H9 (cell line): ENCODE results near the gene CENPL. TPM values are rescaled to one million over a fixed set of nuclear protein-coding genes. Genes with fewer than 3 reads are reported as not detected.

Source experiments
- DNase-seq: peaks from one replicate; pipeline ENCODE4 v3.0.0-alpha.2; 2017
- H2AFZ ChIP-seq: one replicate; pipeline ENCODE4 v1.6.1; 2013; ENCODE audit warnings: mild to moderate bottlenecking, low read length, control low read depth, moderate library complexity
- H2AK5ac ChIP-seq: 2 replicates; pipeline ENCODE4 v1.6.1; 2013; ENCODE audit warnings: low read length, control low read depth, mixed read lengths; ENCODE audit not compliant: insufficient read length
- H2BK120ac ChIP-seq: one replicate; pipeline ENCODE4 v1.6.1; 2013; ENCODE audit warnings: low read depth, mild to moderate bottlenecking, low read length, control low read depth, inconsistent platforms; ENCODE audit not compliant: poor library complexity, severe bottlenecking
- H2BK12ac ChIP-seq: 2 replicates; pipeline ENCODE4 v1.6.1; 2013; ENCODE audit warnings: low read length, control low read depth, mixed read lengths, low read depth; ENCODE audit not compliant: insufficient read length
- H2BK15ac ChIP-seq: 2 replicates; pipeline ENCODE4 v1.6.1; 2013; ENCODE audit warnings: low read depth, low read length, control low read depth
- H2BK20ac ChIP-seq: one replicate; pipeline ENCODE4 v1.6.1; 2013; ENCODE audit warnings: low read depth, mild to moderate bottlenecking, low read length, control low read depth, inconsistent platforms; ENCODE audit not compliant: poor library complexity, severe bottlenecking
- H2BK5ac ChIP-seq: 2 replicates; pipeline ENCODE4 v1.6.1; 2013; ENCODE audit warnings: low read length, control low read depth, mixed read lengths; ENCODE audit not compliant: insufficient read length
- H3K14ac ChIP-seq: 2 replicates; pipeline ENCODE4 v1.6.1; 2013; ENCODE audit warnings: low read length, control low read depth; ENCODE audit not compliant: insufficient read depth
- H3K18ac ChIP-seq: 2 replicates; pipeline ENCODE4 v1.6.1; 2013; ENCODE audit warnings: low read depth, mild to moderate bottlenecking, mixed read lengths, low read length, control low read depth; ENCODE audit not compliant: insufficient read length
- H3K23ac ChIP-seq: 2 replicates; pipeline ENCODE4 v1.6.1; 2013; ENCODE audit warnings: low read length, control low read depth, mixed read lengths, low read depth; ENCODE audit not compliant: insufficient read length
- H3K23me2 ChIP-seq: 2 replicates; pipeline ENCODE4 v1.6.1; 2013; ENCODE audit warnings: low read depth, mild to moderate bottlenecking, mixed read lengths, low read length, control low read depth; ENCODE audit not compliant: insufficient read length, poor library complexity, severe bottlenecking
- H3K27ac ChIP-seq: 2 replicates; pipeline ENCODE4 v1.5.1; 2013; ENCODE audit warnings: low read length, control low read depth, mixed read lengths, low read depth; ENCODE audit not compliant: insufficient read length
- H3K27me3 ChIP-seq: 2 replicates; pipeline ENCODE4 v1.6.1; 2013; ENCODE audit warnings: low read length, control low read depth, inconsistent platforms; ENCODE audit not compliant: insufficient read depth
- H3K4ac ChIP-seq: 2 replicates; pipeline ENCODE4 v1.6.1; 2013; ENCODE audit warnings: low read depth, mild to moderate bottlenecking, control low read depth, inconsistent platforms, low read length, moderate library complexity
- H3K4me1 ChIP-seq: 2 replicates; pipeline ENCODE4 v1.6.1; 2013; ENCODE audit warnings: low read length, control low read depth, inconsistent platforms; ENCODE audit not compliant: insufficient read depth
- H3K4me2 ChIP-seq: 2 replicates; pipeline ENCODE4 v1.6.1; 2013; ENCODE audit warnings: low read length, control low read depth, mixed read lengths; ENCODE audit not compliant: insufficient read length, insufficient read depth
- H3K56ac ChIP-seq: 2 replicates; pipeline ENCODE4 v1.6.1; 2013; ENCODE audit warnings: low read depth, mild to moderate bottlenecking, mixed read lengths, low read length, control low read depth; ENCODE audit not compliant: insufficient read length
- H3K79me1 ChIP-seq: 2 replicates; pipeline ENCODE4 v1.6.1; 2013; ENCODE audit warnings: low read depth, mild to moderate bottlenecking, moderate library complexity, low read length, control low read depth, inconsistent platforms; ENCODE audit not compliant: insufficient read depth, poor library complexity, severe bottlenecking
- H3K79me2 ChIP-seq: 2 replicates; pipeline ENCODE4 v1.6.1; 2013; ENCODE audit warnings: low read length, control low read depth, inconsistent platforms; ENCODE audit not compliant: insufficient read depth
- H3K9ac ChIP-seq: 2 replicates; pipeline ENCODE4 v1.6.1; 2013; ENCODE audit warnings: low read length, control low read depth, mixed read lengths; ENCODE audit not compliant: insufficient read length; ENCODE audit errors: extremely low read depth
- H3K9me3 ChIP-seq: one replicate; pipeline ENCODE4 v1.6.1; 2013; ENCODE audit warnings: low read depth, low read length, inconsistent platforms; ENCODE audit not compliant: control insufficient read depth
- H3T11ph ChIP-seq: one replicate; pipeline ENCODE4 v1.6.1; 2013; ENCODE audit warnings: mild to moderate bottlenecking, low read length, control low read depth, inconsistent platforms
- H4K20me1 ChIP-seq: one replicate; pipeline ENCODE4 v1.6.1; 2013; ENCODE audit not compliant: control insufficient read depth, insufficient read length, insufficient read depth
- H4K5ac ChIP-seq: 2 replicates; pipeline ENCODE4 v1.6.1; 2013; ENCODE audit warnings: low read depth, mild to moderate bottlenecking, mixed read lengths, low read length, control low read depth; ENCODE audit not compliant: insufficient read length
- H4K8ac ChIP-seq: replicated peaks from 2 replicates; pipeline ENCODE4 v1.6.1; 2013; ENCODE audit warnings: low read length, control low read depth, mixed read lengths, low read depth; ENCODE audit not compliant: insufficient read length
- H4K91ac ChIP-seq: 2 replicates; pipeline ENCODE4 v1.6.1; 2013; ENCODE audit warnings: low read depth, mild to moderate bottlenecking, moderate library complexity, mixed read lengths, low read length, control low read depth; ENCODE audit not compliant: insufficient read length
- H3K27ac Mint-ChIP-seq, 3 experiments: 2 replicates in 2 of 3; 3 replicates in 1 of 3; pipeline ENCODE4 v1.8.0; 2020 to 2021; ENCODE audit warnings: mixed read lengths in 3 of 3, mild to moderate bottlenecking in 1 of 3, moderate library complexity in 1 of 3
- H3K27me3 Mint-ChIP-seq: 2 replicates; pipeline ENCODE4 v1.8.0; 2021; ENCODE audit warnings: low read depth, mild to moderate bottlenecking, moderate library complexity, mixed read lengths
- H3K36me3 Mint-ChIP-seq, 3 experiments: 2 replicates in 2 of 3; 3 replicates in 1 of 3; pipeline ENCODE4 v1.8.0; 2020 to 2021; ENCODE audit warnings: low read depth in 3 of 3, mixed read lengths in 3 of 3; ENCODE audit not compliant: insufficient read depth in 1 of 3
- H3K4me1 Mint-ChIP-seq, 2 experiments: 2 replicates each; pipeline ENCODE4 v1.8.0; 2020; ENCODE audit warnings: mixed read lengths in 2 of 2
- H3K4me3 Mint-ChIP-seq, 2 experiments: 2 replicates in 1 of 2; 3 replicates in 1 of 2; pipeline ENCODE4 v1.8.0; 2020 to 2021; ENCODE audit warnings: mild to moderate bottlenecking in 2 of 2, mixed read lengths in 2 of 2, moderate library complexity in 1 of 2
- H3K9me3 Mint-ChIP-seq, 2 experiments: 2 replicates in 1 of 2; 3 replicates in 1 of 2; pipeline ENCODE4 v1.8.0; 2020; ENCODE audit warnings: mild to moderate bottlenecking in 2 of 2, mixed read lengths in 2 of 2, moderate library complexity in 1 of 2
- WGBS: extraction: QIAGEN DNeasy Blood & Tissue Kit; methylation state at CpG from one replicate; pipeline ENCODE4 v1.1.7; 2013; ENCODE audit warnings: missing lambda C conversion rate, low lambda C conversion rate, mixed read lengths; ENCODE audit not compliant: insufficient read length; ENCODE audit errors: extremely low coverage; 5-methylcytosine and 5-hydroxymethylcytosine counted together
- total RNA-seq: library from RNA; stranded (reverse); gene quantifications from 2 replicates; pipeline ENCODE4 v1.2.1, GENCODE V29; 2021
- TF ChIP-seq, protein P1 (sequence below): fragments of 200-600 bp; sonication (generic); conservative IDR thresholded peaks from 3 replicates; pipeline ENCODE4 v1.8.0; 2021; ENCODE audit warnings: antibody characterized with exemption, mild to moderate bottlenecking

CENPL gene
- total RNA-seq, 1 experiment from 2014 or later, result 14.4 TPM

DNA sequence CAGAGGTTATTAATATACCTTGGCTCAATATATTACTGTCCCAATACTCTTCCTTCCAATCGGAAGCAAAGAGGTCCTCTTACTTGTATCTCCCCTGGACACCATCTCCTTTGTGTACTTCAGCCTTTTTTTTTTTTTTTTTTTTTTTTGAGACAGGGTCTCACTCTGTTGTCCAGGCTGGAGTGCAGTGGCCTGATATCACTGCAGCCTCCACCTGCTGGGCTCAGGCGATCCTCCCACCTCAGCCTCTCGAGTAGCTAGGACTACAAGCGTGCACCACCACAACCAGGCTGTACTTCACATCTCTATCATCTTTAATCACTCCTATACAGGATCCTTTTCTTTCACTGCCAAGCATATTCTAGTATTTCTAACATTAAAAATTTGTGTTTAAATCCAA, 3.0 kb downstream of the CENPL start:
- no peak overlapping the region for H3K14ac ChIP-seq
- peaks cover 7% of the 10 kb centered on the region for H3K23me2 ChIP-seq
- H2BK12ac ChIP-seq, result no peak overlapping the region
- peaks cover 22% of the 10 kb centered on the region; the same call in 1 of the 2 replicates for H3K79me2 ChIP-seq
- H3K4me1 ChIP-seq, result no peaks in the 10 kb centered on the region; the same call in 1 of the 2 replicates
- no peak overlapping the region for H2BK120ac ChIP-seq
- H4K8ac ChIP-seq, result no peak overlapping the region
- H3K4me1 Mint-ChIP-seq, result peaks cover 11 to 12% of the 10 kb centered on the region in 2 experiments
- DNase-seq, result no peak
- no peak overlapping the region for H3K23ac ChIP-seq
- H2AK5ac ChIP-seq, result no peak overlapping the region
- no peak overlapping the region for H3T11ph ChIP-seq
- TF ChIP-seq, protein P1, sequence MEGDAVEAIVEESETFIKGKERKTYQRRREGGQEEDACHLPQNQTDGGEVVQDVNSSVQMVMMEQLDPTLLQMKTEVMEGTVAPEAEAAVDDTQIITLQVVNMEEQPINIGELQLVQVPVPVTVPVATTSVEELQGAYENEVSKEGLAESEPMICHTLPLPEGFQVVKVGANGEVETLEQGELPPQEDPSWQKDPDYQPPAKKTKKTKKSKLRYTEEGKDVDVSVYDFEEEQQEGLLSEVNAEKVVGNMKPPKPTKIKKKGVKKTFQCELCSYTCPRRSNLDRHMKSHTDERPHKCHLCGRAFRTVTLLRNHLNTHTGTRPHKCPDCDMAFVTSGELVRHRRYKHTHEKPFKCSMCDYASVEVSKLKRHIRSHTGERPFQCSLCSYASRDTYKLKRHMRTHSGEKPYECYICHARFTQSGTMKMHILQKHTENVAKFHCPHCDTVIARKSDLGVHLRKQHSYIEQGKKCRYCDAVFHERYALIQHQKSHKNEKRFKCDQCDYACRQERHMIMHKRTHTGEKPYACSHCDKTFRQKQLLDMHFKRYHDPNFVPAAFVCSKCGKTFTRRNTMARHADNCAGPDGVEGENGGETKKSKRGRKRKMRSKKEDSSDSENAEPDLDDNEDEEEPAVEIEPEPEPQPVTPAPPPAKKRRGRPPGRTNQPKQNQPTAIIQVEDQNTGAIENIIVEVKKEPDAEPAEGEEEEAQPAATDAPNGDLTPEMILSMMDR, result no peak
- H3K27ac Mint-ChIP-seq, result no peak overlapping the region
- no CpG with 5 or more reads among the region's 4 CpGs for WGBS
- H3K4me2 ChIP-seq, result no peak overlapping the region
- H3K4me3 Mint-ChIP-seq, result no peak overlapping the region
- no peak overlapping the region for H2BK20ac ChIP-seq
- H2BK5ac ChIP-seq, result no peak overlapping the region
- no peak overlapping the region for H2BK15ac ChIP-seq
- H4K5ac ChIP-seq, result no peak overlapping the region
- peaks cover 4% of the 10 kb centered on the region for H3K79me1 ChIP-seq
- H4K20me1 ChIP-seq, result no peaks in the 10 kb centered on the region
- H3K27ac ChIP-seq, result no peak overlapping the region
- H3K36me3 Mint-ChIP-seq, result peaks cover 25 to 39% (median 31%) of the 10 kb centered on the region in 3 experiments
- H3K9me3 ChIP-seq, result no peaks in the 10 kb centered on the region
- no peak overlapping the region for H3K4ac ChIP-seq
- no peaks in the 10 kb centered on the region for H3K27me3 Mint-ChIP-seq
- H2AFZ ChIP-seq, result no peak overlapping the region
- no peak overlapping the region for H3K9ac ChIP-seq
- H3K27me3 ChIP-seq, result no peaks in the 10 kb centered on the region
- H3K56ac ChIP-seq, result no peak overlapping the region
- no peak overlapping the region for H4K91ac ChIP-seq
- H3K9me3 Mint-ChIP-seq, result peaks cover 0 to under 1% of the 10 kb centered on the region in 2 experiments; a peak in 1 of 5 replicates
- no peak overlapping the region for H3K18ac ChIP-seq
